GM10266 (cell line): ENCODE measurements around the gene SLC25A13.

ENCODE experiments used
- DNase-seq: peaks from one replicate; pipeline ENCODE4 v3.0.0; 2012; ENCODE audit errors: extremely low spot score
- CTCF ChIP-seq: IDR thresholded peaks from 2 replicates; pipeline ENCODE4 v1.5.1; 2012; ENCODE audit warnings: mild to moderate bottlenecking, low read depth; ENCODE audit not compliant: control insufficient read depth, insufficient read depth; ENCODE audit errors: missing control alignments

The SLC25A13 gene

GRCh38 chr7:96196676-96197075, 125.2 kb downstream of the SLC25A13 start:
- no peak for TF ChIP-seq CTCF

GRCh38 chr7:96189129-96189820, 132.6 kb downstream of the SLC25A13 start:
- DNase-seq, result no peak
- no peak for TF ChIP-seq CTCF

More at GRCh38 chr7:96196676-96197075, 125.2 kb downstream of the SLC25A13 start:
- no peak for DNase-seq

- DNase-seq, result no peak
- no peak for TF ChIP-seq CTCF
Measured at GRCh38 chr7:96188591-96188991, 133.3 kb downstream of the SLC25A13 start.

- DNase-seq, result no peak
- TF ChIP-seq CTCF, result no peak
Measured at GRCh38 chr7:96188174-96188581, 133.7 kb downstream of the SLC25A13 start.

- no peak for DNase-seq
- TF ChIP-seq CTCF, result no peak
Measured at GRCh38 chr7:96187735-96188134, 134.2 kb downstream of the SLC25A13 start.

- no peak for TF ChIP-seq CTCF
- DNase-seq, result no peak
Measured at GRCh38 chr7:96184783-96185182, 137.1 kb downstream of the SLC25A13 start.

- TF ChIP-seq CTCF, result no peak
- no peak for DNase-seq
Measured at GRCh38 chr7:96183163-96183670, 138.7 kb downstream of the SLC25A13 start.
